GM12865 (cell line): ENCODE measurements around the gene P4HA2.

Source experiments
- DNase-seq: peaks from one replicate; pipeline ENCODE4 v3.0.0; 2010; ENCODE audit warnings: low read depth
- H3K4me3 ChIP-seq: 2 replicates; pipeline ENCODE4 v1.5.1; 2011; ENCODE audit warnings: mild to moderate bottlenecking, low read depth, low read length, control low read depth
- CTCF ChIP-seq: IDR thresholded peaks from 2 replicates; pipeline ENCODE4 v1.5.1; 2011; ENCODE audit warnings: low read length, control low read depth, low read depth, inconsistent platforms; ENCODE audit not compliant: insufficient read depth; ENCODE audit errors: missing control alignments

P4HA2 gene

GRCh38 chr5:132184588-132184987 is 43.1 kb downstream of the P4HA2 start:
- no peak overlapping the region for H3K4me3 ChIP-seq
- TF ChIP-seq CTCF: no peak
- DNase-seq: no peak

- DNase-seq: no peak
- TF ChIP-seq CTCF: no peak
Observed at GRCh38 chr5:132183723-132184122, 43.9 kb downstream of the P4HA2 start.

GRCh38 chr5:132182359-132183040 is 45.2 kb downstream of the P4HA2 start:
- no peak overlapping the region for H3K4me3 ChIP-seq
- DNase-seq: no peak
- TF ChIP-seq CTCF: no peak

More at GRCh38 chr5:132183723-132184122, 43.9 kb downstream of the P4HA2 start:
- H3K4me3 ChIP-seq: no peak overlapping the region

GRCh38 chr5:132181011-132181629 is 46.5 kb downstream of the P4HA2 start:
- TF ChIP-seq CTCF: no peak
- H3K4me3 ChIP-seq: no peak overlapping the region
- no peak for DNase-seq

GRCh38 chr5:132180134-132180745 is 47.4 kb downstream of the P4HA2 start:
- no peak overlapping the region for H3K4me3 ChIP-seq
- DNase-seq: peak; percentile 41

GRCh38 chr5:132179405-132179804 is 48.2 kb downstream of the P4HA2 start:
- no peak for TF ChIP-seq CTCF
- peak; percentile 39 for DNase-seq
- H3K4me3 ChIP-seq: no peak overlapping the region

More at GRCh38 chr5:132180134-132180745, 47.4 kb downstream of the P4HA2 start:
- TF ChIP-seq CTCF: peak; percentile 59

GRCh38 chr5:132177691-132178149 is 49.9 kb downstream of the P4HA2 start:
- DNase-seq: no peak
- no peak overlapping the region for H3K4me3 ChIP-seq
- no peak for TF ChIP-seq CTCF
